ENCODE measurements around the gene TMC2.

The TMC2 gene

GRCh38 chr20:2631228-2631627, 94.9 kb downstream of the TMC2 start:
- DNase-seq (ENCODE audit: low spot score), result no peak

- no peak for DNase-seq (ENCODE audit: low spot score)
Measured at GRCh38 chr20:2633381-2633780, 97.0 kb downstream of the TMC2 start.

- no peak for DNase-seq (ENCODE audit: low spot score)
Measured at GRCh38 chr20:2637246-2637645, 100.9 kb downstream of the TMC2 start.

- no peak for DNase-seq (ENCODE audit: low spot score)
Measured at GRCh38 chr20:2640260-2640659, 103.9 kb downstream of the TMC2 start.

GRCh38 chr20:2640899-2641298, 104.5 kb downstream of the TMC2 start:
- DNase-seq (ENCODE audit: low spot score), result no peak

- DNase-seq (ENCODE audit: low spot score), result no peak
Measured at GRCh38 chr20:2643708-2644107, 107.3 kb downstream of the TMC2 start.

GRCh38 chr20:2651772-2652723, 115.7 kb downstream of the TMC2 start, which contains the start of gene NOP56:
Gene NOP56 (plus strand): TSS chr20:2652632. CDS start chr20:2652661, 29 bp downstream.
- peak; percentile 97 for DNase-seq (ENCODE audit: low spot score)

- no peak for DNase-seq (ENCODE audit: low spot score)
Measured at GRCh38 chr20:2652724-2653555, 116.6 kb downstream of the TMC2 start.

- DNase-seq (ENCODE audit: low spot score), result no peak
Measured at GRCh38 chr20:2653556-2654383, 117.4 kb downstream of the TMC2 start.

- DNase-seq (ENCODE audit: low spot score), result no peak
Measured at GRCh38 chr20:2654384-2654822, 118.0 kb downstream of the TMC2 start.

GRCh38 chr20:2654831-2655230, 118.5 kb downstream of the TMC2 start:
- DNase-seq (ENCODE audit: low spot score), result no peak

GRCh38 chr20:2655331-2656116, 119.2 kb downstream of the TMC2 start:
- DNase-seq (ENCODE audit: low spot score), result no peak

GRCh38 chr20:2656471-2657117, 120.2 kb downstream of the TMC2 start:
- DNase-seq (ENCODE audit: low spot score), result no peak

- DNase-seq (ENCODE audit: low spot score), result no peak
Measured at GRCh38 chr20:2657241-2657640, 120.9 kb downstream of the TMC2 start.

- DNase-seq (ENCODE audit: low spot score), result no peak
Measured at GRCh38 chr20:2657674-2658073, 121.3 kb downstream of the TMC2 start.

GRCh38 chr20:2658414-2659354, 122.3 kb downstream of the TMC2 start:
- no peak for DNase-seq (ENCODE audit: low spot score)

GRCh38 chr20:2659547-2659946, 123.2 kb downstream of the TMC2 start:
- no peak for DNase-seq (ENCODE audit: low spot score)

GRCh38 chr20:2663364-2663886, 127.1 kb downstream of the TMC2 start:
- no peak for DNase-seq (ENCODE audit: low spot score)
